ENCODE measurements around the gene GCLC.
"Not testable (repeated sequence)": the region's sequence is repeated elsewhere in the genome, so short reads cannot be mapped to it uniquely, and the experiment has no call there.

GCLC gene

DNA sequence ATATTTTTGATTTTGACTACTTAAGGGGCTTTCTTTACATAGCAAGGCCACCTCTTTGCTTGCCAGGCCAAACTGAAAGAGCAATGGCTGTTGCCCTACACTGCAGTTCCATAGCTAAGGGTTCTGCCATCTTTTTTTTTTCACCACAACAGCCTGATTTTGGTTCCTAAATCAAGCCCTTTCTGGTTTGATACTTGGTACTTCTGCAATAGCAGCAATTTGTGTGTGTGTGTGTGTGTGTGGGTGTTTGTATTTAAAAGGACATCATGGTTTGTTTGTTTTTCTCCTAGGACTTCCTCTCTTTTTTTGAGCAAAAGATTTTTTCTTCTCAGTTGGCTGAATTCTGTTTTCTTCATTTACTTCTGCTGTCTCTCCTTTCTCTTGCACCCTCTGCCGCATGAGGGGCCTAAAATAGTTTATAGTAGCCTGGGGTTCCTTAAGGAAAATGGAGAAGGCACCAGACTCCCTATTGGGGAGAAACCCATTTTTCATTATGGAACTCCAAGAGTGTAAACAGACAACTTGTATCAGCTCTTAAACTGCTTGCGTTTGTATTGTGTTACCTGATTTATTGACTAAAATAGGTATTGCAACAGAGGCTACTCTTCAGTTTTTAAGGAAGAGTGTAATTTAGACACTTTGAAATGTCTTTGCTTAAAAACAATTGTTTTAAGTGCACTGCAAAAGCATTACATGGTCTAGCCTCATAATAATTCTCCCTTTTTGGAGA is 12.2 kb upstream of the GCLC start:
- no peak for DNase-seq

DNA sequence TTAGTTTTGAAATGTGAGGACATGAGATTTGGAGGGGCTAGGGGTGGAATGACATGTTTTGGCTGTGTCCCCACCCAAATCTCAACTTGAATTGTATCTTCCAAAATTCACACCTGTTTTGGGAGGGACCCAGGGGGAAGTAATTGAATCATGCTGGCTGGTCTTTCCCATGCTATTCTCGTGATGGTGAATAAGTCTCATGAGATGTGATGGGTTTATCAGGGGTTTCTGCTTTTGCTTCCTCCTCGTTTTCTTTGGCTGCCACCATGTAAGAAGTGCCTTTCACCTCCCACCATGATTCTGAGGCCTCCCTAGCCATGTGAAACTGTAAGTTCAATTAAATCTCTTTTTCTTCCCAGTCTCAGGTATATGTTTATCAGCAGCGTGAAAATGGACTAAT is 8.7 kb upstream of the GCLC start:
- not testable (repeated sequence) for DNase-seq

DNA sequence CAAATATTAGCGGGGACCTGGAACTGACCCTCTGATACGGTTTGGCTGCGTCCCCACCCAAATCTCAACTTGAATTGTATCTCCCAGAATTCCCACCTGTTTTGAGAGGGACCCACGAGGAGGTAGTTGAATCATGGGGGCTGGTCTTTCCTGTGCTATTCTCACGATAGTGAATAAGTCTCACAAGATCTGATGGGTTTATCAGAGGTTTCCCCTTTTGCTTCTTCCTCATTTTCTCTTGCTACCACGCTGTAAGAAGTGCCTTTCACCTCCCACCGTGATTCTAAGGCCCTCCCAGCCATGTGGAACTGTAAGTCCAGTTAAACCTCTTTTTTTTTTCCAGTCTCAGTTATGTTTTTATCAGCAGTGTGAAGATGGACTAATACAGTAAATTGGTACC is 6.8 kb upstream of the GCLC start:
- not testable (repeated sequence) for DNase-seq

DNA sequence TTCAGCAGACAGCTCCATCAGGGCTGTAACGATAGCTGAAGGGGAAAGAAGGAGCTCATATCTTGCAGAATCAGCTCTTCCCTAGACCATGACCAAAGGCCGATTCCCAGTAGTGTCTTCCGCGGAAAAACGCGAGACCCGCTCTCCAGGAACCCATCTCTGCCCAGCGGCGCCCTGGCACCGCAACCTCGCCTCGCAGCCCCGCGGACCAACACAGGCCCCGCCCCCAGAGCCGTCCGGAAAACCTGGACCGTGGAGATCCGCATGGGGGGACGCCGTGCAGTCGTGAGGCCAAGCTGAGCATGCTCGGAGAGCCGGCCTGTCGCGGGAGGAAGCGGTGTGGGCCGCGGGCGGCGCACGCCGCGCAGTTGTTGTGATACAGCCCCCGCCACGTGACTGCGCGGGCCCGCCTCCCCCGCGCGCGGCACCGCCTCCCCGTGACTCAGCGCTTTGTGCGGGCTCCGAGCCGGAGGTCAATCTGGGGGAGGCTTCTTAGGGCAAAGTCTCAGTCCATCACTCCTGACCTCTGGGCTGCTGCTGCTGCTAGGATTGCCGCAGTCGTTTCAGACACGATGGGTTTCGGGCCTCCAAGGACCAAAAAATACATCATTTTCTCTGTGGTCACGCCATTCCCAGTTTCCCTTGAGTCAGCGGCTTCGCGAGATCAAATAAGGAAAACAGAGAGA is 3.1 kb upstream of the GCLC start:
- peak; percentile 94 for DNase-seq

DNA sequence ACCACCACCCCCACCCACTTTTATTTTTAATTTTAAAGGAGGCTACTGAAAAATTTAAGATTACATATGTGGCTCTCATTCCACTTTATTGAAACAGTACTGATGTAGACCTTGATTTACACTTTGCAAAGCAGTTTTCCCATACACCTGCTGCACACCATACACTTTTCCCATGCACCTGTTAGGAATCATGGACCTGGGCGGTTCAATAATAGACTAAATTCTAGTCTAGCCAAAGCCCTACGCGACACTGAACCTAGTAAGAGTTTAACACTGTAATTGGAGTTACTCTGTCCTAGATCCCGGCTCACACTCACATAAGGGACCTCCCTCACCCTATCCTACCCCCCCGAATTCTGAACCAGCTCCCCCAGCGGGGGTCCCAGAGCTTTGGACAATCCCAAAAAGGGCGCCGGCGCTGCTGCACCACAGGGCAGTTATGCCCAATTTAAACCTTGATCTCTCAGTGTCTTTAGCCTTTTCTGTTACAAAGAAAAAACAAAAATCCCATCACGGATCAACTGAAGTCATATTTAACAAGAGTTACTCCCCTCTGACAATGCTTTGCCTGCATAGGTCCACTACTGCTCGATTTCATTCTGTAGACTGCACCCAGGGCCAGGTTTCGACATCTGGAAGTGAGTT is 2.4 kb upstream of the GCLC start:
- DNase-seq = no peak

DNA sequence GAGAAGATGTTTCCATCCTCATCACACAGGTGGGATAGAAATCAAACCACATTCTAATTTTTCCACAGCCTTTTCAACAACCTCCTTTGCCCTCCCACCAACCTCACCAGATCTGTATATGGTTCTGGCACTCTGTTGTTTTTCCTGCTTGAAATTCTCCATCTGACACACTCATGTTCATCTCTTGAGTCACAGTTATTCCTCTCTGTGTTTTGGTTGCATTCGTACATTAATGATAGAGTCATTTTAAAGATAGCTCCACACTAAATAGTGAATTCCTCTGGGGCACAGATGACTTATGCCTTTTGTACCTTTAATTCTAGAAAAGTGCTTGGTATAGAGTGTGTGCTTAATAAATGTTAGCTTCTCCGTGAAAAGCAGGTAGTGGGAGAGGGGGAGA is 1.4 kb upstream of the GCLC start:
- DNase-seq = no peak

DNA sequence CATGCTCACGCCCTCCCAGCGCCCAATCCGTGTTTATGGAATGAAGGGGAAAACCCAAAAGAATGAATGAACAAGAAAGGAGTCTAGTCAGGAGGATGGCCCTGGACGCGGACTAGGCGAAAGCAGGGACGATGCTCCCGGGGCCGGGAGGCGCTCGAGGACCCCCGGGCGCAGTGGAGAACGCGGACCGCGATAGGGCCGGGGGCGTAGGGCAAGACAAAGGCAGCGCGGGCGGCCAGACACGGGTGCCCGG is 758 bp downstream of the GCLC start:
- DNase-seq = no peak

DNA sequence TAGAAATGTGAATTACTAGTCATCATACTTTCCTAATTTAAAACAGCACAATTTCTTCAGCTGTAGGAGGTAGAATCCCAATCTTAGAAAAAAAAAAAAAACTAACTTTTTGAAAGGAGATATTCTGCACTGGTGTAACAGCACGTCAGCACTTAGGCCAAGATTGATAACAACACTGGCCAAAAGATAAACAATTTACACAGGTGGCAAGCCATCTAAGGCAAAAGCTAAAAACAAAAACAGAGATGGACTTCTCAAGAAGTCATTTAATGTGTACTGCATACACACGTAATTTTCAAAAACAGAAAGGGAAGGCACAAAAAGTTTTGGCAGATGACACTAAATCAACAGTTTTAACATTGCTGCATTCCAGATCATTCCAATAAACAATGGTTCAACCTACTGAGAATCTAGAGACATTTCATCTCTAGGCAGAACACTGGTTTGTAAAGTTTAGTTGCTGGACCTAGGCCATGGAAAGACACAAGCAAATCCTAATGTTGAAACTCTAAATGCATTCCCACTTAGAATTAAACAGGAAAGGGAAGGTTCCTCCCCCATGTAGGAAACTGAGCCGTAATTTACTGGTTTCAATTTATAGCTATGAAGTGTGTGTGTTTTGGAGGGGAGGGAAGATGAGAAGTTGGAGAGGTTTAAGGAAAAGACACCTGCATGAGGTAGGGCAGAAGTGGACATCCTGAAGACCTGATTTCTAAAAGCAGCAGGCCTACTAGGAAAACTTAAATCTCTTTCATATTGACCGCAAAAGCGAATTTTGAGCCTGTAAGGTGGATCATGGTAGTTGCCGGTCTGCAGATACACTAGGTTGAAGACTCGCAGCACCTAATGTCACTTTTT is 1.3 kb downstream of the GCLC start:
- DNase-seq = no peak

DNA sequence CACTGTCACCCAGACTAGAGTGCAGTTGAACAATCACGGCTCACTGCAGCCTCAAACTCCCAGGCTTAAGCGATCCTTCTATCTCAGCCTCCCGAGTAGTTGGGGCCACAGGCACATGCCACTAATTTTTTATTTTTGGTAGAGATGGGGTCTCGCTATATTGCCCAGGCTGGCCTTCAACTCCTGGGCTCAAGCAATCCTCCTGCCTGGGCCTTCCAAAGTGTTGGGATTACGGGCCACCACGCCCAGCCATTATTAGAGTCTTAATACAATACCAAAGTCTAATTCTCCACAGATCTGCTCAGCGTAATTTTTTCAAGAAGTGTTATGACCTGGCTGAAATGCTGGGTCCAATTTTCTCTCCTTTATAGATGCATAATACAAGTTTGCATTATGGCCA is 3.0 kb downstream of the GCLC start:
- no peak for DNase-seq

DNA sequence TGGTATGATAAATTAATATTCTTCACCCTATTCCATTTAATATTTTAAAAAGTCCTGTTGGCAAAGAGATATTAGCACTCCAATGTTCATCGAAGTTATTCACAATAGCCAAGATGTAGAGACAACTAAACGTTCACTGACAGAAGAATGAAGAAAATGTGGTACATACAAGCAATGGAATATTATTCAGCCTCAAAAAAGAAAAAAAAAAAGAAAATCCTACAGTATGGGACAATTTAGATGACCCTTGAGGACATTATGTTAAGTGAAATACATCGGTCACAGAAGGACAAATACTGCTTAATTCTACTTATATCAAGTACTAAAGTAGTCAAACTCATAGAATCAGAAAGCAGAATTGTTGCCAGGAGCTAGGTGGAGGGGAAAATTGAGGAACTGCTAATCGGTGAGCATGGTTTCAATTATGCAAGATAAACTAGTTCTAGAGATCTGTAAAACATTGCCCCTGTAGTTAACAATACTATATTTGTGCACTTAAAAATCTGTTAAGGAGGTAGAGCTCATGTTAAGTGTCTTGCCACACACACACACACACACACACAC is 4.7 kb downstream of the GCLC start:
- DNase-seq = no peak

DNA sequence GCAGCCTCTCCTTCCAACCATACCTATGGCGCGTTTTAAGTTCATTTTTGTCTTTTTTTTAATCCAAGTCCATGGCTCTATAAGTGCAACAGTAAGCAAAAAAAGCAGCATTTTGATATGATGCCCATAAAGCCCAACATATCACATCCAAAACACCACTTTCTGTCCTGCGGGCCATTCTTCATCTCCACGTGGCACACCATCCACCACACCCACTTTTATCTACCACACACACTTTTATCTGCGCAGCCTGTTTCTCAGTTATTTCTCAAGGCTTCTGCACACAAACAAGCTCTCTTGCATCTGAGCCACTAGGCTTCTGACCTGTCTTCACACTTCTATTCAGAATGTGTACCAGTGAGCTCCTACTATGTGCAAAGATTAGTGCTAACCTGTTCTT is 5.3 kb downstream of the GCLC start:
- DNase-seq = no peak

DNA sequence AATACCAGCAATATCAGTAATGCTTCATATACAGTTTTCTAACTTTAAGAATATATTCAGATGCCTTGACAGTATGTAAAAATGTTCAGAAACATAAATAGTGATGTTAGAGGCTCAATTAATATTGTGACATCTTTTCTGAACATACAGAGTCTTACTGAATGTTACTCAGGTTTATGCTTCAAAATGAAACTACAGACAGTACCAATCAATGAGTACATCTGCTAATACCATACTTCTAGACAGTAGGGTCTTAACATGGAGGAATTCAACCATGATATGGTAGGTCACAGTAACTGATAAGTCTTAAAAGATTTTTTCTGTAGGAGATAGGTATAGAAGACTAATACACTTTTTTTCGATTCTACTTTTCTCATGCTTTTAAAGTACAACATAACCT is 8.3 kb downstream of the GCLC start:
- DNase-seq = no peak

DNA sequence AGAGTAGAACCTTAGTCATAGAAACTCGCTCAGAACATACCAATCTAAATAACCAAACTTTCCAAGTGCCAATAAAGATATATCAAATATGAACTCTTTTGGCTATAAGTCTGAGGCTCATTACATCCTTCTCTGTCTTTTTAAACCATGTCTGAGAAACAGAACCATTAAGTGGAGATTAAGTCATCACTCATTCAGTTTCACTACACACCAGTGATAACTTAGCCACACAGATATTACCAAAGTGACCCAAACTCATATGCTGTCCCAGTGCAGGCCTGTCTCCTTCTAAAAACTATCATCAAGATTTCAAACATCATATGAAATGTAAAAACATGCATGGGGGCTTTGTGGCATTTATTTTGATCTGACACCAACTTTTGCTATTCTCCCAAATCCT is 12.0 kb downstream of the GCLC start:
- no peak for DNase-seq

DNA sequence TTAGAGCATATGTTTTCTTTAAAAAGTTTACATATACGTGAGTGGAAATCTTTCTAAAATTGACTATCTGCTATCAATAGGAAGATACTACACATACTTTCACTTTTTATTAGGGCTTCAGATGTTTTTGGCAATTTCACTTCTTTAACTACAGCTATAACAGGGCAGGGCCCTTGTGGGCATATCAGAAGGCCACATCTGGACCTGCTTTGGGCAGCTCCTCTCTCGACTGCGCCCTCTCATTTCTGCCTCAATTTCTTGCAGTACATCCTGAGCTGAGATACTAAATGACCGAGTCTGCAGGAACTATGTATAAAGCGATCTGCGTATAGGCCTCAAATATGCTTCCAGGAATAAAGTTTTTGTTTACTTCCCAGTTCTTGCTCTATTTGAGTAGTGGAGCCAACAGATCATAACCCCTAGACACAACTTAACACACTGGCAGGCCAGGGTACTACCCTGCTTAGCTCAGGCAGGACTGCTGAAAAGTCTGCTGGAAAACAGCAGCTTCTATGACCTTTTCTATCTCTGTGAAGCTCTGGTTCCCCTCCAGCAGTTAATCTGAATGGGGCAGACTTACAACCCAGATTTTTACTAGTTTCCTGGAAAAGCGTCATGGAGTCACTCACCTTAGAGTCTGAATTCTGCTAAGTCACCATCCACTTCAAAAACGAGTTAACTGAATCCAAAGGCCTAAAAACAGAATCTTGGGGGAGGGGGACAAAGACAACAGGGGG is 12.7 kb downstream of the GCLC start:
- no peak for DNase-seq

DNA sequence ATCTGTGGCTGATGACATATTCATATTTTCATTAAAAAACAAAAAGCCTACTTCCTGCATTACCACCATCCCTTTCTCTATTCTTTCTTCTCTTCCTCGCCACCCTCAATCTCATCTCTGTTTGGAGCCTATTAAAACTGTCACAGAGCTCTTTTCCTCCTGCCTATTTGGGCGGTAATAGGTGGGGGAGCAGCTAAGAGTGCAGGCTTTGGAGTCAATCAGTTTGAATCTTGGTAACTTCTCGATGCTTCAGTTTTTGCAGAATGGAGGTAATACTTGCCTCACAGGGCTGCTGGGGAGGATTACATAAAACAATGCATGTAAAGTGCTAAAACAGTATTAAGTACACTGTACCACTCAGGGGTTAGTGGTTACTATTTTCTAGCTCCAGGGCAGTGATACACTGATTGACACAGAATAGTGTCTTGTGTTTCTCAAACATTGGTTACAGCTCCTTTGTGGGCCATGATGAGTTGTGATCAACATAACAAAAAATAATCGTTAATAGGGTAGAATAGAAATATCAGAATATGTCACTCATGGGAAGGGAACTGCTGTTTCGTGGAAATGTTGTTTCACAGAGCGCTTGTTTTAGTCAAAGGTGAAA is 14.0 kb downstream of the GCLC start:
- DNase-seq = no peak

DNA sequence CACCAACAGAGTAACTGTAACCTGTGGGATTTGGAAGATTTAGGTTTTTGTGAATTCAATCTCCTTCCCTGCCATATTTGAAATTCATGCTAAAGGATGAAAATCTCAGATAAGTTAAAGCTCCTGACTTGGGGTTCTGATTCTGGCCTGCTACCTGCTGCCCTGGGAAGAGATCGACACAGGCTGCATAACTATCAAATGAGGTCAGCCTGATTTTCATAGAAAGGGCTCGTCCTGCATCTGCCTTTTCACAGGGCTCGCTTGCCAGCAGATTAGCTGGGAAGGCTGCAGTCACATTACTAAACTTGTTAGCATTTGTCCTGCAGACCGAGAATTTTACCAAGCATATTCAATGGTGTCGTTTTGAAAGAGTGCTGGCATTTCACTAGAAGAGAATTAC is 14.6 kb downstream of the GCLC start:
- no peak for DNase-seq

DNA sequence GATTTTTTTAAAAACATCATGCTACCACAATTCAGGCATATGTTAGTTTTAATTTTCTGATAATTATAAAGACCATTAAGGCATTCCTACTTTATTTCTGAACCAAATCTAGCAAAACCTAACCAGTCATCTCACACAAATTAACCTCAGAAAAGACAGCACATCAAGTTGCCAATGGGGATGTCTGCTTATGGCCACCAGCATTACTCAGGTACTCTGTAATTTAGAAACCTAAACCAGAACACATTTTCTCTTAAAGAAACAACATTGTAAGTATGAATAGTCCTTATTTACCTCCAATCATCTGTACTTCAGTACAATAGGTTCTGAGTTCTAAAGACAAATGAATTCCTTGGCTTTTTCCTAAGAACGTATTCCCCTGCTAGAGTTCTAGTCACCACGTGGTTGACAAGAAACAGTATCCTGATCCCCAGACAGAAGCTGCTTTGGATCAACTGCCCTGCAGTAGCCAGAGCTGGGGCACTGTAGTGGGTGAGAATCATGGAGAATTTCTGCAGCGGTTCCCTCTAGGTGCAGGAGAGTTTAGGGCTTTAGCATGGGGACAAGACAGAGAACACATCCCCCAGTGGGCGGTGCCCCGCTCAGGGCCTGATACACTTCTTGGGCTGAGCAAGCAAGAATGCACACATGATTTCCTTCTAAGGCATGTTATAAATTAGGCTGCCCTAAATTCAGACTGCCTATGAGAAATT is 15.4 kb downstream of the GCLC start:
- no peak for DNase-seq

DNA sequence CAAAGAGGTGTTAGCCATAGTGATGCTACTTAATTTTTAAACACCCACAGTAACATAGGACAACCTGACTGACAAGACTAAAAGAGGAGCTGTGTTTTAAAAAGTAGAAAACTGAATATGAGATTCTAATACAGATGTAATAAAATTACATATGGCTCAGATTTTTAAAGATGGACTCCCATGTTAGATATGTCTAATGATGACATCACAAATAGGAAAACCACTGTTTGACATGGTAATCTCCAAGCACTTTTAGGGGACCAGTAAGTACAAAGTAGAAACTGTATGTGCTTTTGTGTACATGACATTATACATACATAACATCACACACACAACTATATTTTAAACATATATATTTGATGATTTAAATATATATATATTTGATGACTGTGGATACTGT is 16.8 kb downstream of the GCLC start:
- DNase-seq = no peak

DNA sequence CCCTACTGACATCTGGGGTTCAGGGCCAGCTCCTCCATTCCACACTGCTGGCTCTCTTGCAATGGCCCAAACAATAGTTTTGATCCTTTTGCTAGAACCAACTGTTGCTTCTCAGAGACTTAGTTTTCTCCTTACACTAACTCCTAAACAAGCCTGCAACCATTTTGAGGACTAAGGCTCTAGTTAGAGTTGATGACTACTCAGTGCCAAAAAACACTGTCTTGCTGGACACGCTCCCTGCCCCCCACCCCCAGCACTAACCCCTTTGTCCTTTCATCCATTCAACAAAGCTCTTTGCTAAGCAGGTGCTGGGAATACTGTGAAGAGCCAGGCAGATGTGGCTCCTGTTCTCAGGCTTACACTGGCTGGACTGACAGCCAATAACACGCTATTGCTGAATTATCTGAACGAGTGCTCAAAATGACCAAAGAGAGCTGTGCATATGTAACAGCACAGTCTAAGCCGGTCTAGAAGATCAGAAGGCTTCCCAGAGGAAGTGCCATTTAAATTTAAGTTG is 17.6 kb downstream of the GCLC start:
- DNase-seq = no peak

DNA sequence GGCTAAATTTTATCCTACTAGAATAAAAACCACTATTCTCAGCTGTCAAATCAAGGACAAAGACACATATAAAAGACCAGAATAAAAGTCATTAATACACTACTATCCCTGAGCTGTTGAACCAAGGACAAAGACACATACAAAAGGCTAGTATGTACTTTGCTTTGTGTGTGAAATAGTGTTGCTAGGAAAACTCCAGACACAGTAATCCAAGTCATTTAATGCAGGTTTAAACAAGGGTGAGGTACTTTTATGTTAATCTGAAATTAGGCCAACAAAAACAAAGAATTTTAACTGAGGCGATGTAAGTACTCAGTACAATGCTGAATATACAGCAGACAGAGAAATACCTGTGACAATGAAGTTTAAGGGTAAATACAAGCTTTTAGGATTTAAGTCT is 18.9 kb downstream of the GCLC start:
- DNase-seq = no peak

DNA sequence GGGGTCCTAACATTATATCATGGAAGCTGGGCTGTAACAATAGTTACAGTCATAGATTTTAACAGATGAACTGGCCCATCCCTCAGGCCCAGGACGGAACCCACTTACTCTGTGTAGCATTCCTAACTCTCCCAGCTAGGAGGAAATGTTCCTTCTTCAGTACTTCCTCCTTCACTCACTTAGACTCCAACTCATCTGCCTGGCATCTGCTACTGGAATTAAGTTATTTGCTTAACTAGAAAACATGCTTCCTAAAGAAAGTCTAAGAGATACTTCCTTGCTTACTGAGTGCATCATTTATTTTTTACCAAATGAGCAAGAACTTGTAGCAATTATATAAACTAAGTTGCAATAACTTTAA is 20.5 kb downstream of the GCLC start:
- no peak for DNase-seq
